ENCODE data around the gene FBXO34.

- TF ChIP-seq, protein P1, sequence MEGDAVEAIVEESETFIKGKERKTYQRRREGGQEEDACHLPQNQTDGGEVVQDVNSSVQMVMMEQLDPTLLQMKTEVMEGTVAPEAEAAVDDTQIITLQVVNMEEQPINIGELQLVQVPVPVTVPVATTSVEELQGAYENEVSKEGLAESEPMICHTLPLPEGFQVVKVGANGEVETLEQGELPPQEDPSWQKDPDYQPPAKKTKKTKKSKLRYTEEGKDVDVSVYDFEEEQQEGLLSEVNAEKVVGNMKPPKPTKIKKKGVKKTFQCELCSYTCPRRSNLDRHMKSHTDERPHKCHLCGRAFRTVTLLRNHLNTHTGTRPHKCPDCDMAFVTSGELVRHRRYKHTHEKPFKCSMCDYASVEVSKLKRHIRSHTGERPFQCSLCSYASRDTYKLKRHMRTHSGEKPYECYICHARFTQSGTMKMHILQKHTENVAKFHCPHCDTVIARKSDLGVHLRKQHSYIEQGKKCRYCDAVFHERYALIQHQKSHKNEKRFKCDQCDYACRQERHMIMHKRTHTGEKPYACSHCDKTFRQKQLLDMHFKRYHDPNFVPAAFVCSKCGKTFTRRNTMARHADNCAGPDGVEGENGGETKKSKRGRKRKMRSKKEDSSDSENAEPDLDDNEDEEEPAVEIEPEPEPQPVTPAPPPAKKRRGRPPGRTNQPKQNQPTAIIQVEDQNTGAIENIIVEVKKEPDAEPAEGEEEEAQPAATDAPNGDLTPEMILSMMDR (IDR thresholded peaks at IDR 0.05) = no peak
- TF ChIP-seq POLR2AphosphoS5 (IDR thresholded peaks at IDR 0.05; ENCODE audit: low read depth, low read length) = no peak
These were observed 58.9 kb downstream of the FBXO34 start for GRCh38 chr14:55329999-55330710.

Measured in Panc1 (cell line).